ENCODE results near the gene ZNF668.
"Not testable (repeated sequence)": the region's sequence is repeated elsewhere in the genome, so short reads cannot be mapped to it uniquely, and the experiment has no call there.

ZNF668 gene

DNA sequence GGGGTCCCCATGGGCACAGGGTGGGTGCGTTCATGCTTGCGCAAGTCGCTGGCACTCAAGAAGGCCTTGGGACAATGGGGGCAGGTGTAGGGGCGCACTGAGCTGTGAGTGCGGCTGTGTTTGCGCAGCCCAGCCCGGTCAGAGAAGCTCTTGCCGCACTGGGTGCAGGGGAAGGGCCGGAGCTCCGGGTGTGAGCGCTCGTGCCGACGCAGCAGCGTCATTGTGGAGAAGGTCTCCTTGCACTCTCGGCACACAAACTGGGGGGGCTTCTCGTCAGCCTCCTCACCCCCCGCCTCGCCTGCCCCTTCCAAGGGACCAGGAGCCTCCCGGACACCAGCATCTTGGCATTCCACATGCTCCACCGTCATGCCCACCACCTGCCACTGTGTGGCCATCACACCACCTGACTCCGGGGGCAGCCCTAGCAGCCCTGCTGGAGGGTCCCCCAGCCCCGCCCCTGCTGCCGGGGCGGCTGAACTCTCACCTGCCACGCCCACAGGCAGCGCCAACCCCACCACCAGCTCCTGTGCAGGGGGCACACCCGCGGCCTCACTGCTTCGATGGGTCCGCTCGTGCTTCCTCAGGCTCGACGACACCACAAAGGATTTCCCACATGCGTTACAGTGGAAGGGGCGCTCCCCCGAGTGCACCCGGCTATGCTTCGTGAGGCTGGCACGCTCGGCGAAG lies 12.8 kb downstream of the ZNF668 start:
- no peak for DNase-seq (ENCODE audit: low read depth in 2 of 2)

- DNase-seq (ENCODE audit: low read depth in 2 of 2): no peak
Measured at GRCh38 chr16:31055613-31056012, 18.4 kb downstream of the ZNF668 start.

DNA sequence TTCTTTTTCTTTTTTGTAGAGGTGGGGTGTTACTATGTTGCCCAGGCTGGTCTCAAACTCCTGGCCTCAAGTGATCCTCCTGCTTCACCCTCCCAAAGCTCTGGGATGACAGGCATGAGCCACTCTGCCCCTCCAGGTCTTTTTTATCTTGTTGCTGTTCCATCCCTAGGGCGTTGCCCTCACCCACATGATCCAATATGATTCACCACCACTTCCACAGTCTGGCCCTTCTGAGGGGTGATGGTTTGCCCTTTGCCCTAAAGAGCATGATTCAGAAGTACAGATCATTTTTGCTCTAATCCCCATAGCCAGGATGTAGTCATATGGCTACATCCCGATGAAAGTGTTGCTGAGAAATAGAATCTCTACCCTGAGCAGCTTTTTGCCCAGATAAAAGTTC lies 21.9 kb downstream of the ZNF668 start:
- DNase-seq (ENCODE audit: low read depth in 2 of 2): no peak

GRCh38 chr16:31050280-31051030 lies 23.6 kb downstream of the ZNF668 start:
- no peak for DNase-seq (ENCODE audit: low read depth in 2 of 2)

DNA sequence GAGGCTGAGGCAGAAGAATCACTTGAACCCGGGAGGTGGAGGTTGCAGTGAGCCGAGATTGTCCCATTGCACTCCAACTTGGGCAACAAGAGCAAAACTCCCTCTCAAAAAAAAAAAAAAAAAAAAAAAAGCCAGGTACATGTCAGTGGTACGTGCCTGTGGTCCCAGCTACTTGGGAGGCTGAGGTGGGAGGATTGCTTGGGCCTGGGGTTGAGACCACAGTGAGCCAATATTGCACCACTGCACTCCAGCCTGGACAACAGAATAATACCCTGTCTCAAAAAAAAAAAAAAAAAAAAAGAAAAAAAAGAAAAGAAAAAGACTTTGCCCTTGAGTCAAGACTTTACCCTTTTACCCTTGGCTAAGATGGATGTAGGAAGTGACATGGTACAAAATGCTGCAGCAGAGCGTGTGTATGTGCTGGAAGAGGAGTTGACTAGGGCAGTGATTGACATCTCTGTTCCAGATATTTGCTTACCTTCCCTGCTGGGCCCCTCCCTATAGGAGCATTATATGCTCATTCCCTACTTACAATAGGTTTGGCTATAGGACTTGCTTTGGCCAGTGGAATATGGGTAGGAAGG lies 30.1 kb downstream of the ZNF668 start:
- DNase-seq (ENCODE audit: low read depth in 2 of 2): no peak

DNA sequence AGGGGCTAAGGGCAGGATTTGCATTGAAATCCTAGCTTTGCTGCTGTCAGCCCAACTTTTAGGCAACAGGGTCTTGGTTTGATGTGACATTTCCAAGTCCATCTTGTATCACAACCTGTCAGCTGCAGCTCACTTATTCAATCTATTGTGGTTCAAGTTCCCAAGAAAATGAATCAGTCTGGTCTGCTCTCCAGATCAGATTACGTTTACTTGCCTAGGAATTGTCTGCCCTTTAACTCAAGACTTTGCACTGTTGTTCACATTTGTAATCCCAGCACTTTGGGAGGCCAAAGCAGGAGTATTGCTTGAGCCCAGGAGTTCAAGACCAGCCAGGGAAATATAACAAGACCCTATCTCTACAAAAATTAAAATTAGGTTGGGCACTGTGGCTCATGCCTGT lies 30.7 kb downstream of the ZNF668 start:
- no peak for DNase-seq (ENCODE audit: low read depth in 2 of 2)

DNA sequence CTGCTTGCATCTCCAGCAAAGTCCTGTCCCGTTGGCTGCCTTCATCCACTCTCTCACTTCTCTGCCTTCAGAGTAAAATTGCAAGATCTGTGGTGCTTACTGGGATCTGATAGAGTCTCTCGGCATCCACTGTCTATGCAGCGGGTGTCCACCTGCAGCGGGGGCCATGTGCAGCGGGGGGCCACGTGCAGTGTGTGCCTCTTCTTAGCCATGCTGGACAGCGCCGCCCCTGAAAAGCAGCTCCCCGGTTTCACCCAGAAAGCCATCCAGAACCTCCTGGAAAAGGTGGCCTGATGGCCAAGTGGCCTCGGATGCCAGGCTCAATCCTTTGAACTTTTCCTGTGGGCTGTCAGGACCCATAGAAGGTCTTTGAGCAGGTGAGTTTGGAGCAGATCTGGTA lies 31.2 kb downstream of the ZNF668 start:
- no peak for DNase-seq (ENCODE audit: low read depth in 2 of 2)

DNA sequence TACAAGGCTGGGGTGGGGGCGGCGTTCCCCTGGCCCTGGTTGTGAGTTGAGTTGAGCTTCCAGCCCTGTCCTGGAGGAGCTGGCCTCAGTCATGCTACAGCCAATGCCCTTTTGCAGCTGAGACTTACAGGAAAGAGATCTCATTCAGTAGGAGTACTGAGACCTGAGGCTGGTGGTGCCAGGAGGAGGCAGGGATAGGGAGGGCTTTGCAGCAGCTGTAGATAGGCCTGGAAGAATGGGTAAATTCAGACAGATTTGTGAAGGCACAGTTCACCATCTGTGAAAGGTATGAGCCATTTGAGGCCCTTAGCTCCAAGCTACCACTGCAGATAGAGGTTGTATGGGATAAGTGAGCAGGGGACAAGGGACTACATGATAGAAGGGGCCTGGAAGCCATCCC lies 35.0 kb downstream of the ZNF668 start:
- no peak for DNase-seq (ENCODE audit: low read depth in 2 of 2)

DNA sequence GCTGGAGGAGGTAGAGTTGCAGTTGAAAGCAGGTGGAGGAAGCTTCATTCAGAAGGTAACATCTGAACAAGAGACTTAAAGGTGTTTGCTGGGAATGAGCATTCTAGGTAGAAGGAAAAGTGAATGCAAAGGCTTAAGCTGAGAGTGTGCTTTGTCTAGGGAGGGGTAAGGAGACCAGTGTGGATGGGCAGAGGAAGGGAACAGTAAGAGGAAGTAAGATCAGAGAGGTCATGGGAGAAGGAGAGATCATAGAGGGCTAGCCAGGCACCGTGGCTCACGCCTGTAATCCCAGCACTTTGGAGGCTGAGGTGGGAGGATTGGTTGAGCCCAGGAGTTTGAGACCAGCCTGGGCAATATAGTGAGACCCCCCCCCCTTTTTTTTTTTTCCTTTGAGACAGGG lies 37.3 kb downstream of the ZNF668 start:
- DNase-seq (ENCODE audit: low read depth in 2 of 2): no peak

DNA sequence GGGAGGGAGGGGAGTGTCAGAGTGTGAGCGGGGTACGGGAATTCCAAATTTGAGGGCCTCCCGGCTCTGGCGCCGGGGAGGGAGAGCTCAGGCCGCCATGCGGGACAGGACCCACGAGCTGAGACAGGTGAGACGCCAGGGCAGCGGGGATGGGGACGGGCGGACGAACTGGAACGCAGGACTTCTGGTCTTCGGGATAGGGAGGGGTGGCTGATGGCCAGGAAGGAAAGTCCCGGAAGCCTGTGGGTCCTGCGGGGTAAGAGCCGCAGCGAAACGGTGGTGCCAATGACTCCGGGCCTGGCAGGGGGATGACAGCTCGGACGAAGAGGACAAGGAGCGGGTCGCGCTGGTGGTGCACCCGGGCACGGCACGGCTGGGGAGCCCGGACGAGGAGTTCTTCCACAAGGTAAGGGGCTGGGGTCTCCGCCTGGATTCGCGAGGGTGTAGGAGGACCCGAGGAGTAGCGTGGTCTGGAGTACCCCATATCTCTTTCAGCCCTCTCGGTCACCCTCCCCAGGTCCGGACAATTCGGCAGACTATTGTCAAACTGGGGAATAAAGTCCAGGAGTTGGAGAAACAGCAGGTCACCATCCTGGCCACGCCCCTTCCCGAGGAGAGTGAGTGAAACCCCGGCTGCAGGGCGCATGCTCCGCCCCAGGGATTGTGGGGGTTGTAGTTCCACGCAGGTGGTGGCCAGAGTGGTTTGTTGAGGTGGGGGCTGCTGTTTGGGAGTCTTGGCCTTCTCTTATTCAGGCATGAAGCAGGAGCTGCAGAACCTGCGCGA lies 40.1 kb downstream of the ZNF668 start:
- DNase-seq (ENCODE audit: low read depth in 2 of 2): peak; percentile 78 to 85

DNA sequence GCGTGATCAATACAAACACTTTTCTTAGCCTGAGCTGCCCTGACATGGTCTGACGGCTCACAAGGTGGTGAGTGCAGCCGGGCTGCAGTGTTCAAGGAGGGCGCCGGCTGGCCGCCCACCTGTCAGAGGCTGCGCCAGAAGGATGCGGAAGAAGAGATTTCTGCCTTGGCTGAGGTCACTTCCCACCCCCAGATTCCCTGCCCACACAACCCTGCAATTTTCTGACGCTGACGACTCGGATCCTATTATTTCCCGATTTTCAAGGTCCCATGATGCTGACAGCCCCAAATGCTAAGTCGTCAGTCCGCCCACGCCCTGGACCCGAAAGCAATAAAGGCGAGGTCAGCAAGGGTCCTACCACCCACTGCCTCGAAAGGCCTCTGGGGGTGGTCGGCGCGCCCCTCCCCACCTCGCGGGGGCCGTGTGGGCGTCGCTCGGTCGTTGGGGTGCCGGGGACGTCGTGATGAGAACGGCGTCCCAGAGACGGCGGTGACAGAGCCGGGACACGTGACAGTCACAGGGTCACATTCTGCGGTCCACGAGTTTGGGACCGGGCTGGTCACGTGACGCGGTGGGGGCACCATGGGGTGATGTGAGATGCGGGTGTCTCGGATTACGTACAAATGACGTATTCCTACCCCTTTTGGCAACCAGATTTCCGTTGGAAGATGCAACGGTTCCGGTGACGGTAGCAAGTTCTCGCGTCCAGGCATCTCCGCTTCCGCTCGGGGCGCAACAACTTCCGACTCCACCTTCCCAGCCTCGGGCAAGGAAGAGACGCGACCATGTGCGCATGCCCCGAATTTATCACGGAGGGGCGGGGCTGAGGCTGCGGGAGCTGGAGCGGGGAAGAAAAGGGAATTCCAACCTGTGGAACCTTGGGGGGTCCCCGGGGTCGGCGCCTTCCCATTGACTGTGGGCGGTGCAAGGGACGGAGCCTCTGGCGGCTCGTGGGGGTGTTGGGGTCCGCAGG lies 41.0 kb downstream of the ZNF668 start, which contains the start of gene STX4:
TSS of gene STX4 (plus strand) at position 823 of the 973 bp plus-strand sequence. CDS start 248 bp downstream, outside the sequence.
- DNase-seq (ENCODE audit: low read depth in 2 of 2): peak; percentile 94 to 96

GRCh38 chr16:31031276-31031675 lies 42.8 kb downstream of the ZNF668 start:
- DNase-seq (ENCODE audit: low read depth in 2 of 2): no peak

DNA sequence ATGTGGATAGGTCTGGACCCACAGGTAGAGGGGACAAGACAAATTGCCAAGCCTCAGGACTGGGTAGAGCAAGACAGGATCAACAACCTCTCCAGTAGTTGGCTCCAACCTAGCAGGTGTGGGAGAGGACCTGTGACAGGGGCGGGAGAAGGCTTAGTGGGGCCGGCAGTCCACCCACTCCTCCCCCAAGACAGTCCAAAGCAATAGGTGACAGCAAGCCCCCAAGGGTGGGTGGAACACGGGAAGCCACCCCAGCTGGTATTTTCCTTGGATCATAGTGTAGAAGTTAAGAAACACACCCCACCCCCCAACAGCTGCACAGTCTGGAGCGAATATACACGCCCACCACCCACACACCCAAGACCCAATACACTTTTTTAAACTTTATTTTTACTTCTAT lies 44.8 kb downstream of the ZNF668 start:
- DNase-seq (ENCODE audit: low read depth in 2 of 2): no peak

- no peak for DNase-seq (ENCODE audit: low read depth in 2 of 2)
Measured at GRCh38 chr16:31025339-31025738, 48.7 kb downstream of the ZNF668 start.

GRCh38 chr16:31023627-31024226 lies 50.3 kb downstream of the ZNF668 start:
- no peak for DNase-seq (ENCODE audit: low read depth in 2 of 2)

- DNase-seq (ENCODE audit: low read depth in 2 of 2): no peak
Measured at GRCh38 chr16:31023252-31023602, 50.8 kb downstream of the ZNF668 start.

GRCh38 chr16:31022544-31023251 lies 51.3 kb downstream of the ZNF668 start:
- DNase-seq (ENCODE audit: low read depth in 2 of 2): no peak

DNA sequence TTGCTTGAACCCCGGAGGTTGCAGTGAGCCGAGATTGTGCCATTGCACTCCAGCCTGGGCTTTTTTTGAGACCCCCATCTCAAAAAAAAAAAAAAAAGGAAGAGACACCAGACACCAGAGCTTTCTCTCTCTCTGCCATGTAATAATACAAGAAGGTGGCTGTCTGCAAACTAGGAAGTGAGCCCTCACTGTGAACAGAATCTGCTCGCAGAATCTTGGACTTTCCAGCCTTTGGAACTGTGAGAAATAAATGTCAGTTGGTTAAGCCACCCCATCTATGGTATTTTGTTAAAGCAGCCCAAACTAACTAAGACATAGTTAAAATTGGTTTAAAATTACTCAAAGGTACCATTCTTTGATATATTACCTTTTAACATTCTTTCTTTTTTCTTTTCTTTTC lies 53.5 kb downstream of the ZNF668 start:
- no peak for DNase-seq (ENCODE audit: low read depth in 2 of 2)

DNA sequence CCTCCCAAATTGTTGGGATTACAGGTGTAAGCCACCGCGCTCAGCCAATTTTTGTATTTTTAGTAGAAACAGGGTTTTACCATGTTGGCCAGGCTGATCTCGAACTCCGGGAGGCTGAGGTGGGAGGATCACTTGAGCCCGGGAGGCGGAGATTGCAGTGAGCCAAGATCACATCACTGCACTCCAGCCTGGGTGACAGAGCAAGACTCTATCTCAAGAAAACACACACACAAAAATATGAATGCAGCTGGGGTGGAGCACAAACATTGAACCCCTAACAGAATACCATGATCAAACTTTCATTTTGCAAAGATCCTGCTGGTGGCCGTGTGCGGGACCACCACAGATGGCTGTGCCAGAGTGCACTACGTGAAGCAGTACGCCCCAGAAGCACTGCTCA lies 56.3 kb downstream of the ZNF668 start:
- not testable (repeated sequence) for DNase-seq (ENCODE audit: low read depth in 2 of 2)

DNA sequence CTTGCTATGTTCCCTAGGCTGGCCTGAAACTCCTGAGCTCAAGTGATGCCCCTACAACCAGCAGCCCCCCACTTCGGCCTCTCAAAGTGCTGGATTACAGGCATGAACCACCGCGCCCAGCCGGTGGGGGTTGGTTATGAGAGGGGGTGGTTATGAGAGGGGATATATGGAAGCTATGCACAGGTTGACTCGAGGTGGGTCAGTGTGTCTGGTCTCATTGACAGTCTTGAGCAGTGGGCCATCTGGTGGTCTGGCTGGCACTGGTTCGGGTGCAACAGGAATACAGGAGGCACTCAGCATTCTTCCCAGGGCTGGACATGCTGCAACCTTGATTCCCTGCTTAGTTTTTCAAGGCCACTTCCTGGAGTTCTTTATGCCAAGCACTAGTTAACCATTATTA lies 58.0 kb downstream of the ZNF668 start:
- no peak for DNase-seq (ENCODE audit: low read depth in 2 of 2)
